Measurements from ENCODE around the gene COL23A1. TPM values are rescaled to one million over a fixed set of nuclear protein-coding genes. Genes with fewer than 3 reads are reported as not detected.
A peak's percentile ranks its signal among the peaks of the same experiment; 100 is the strongest.

Gene COL23A1
- total and polyA plus RNA-seq, 2 of the 8 experiments (the other 6 are each of a cell fraction or from before 2014, with no cell fraction given): 3.1 to 4.7 TPM

DNA sequence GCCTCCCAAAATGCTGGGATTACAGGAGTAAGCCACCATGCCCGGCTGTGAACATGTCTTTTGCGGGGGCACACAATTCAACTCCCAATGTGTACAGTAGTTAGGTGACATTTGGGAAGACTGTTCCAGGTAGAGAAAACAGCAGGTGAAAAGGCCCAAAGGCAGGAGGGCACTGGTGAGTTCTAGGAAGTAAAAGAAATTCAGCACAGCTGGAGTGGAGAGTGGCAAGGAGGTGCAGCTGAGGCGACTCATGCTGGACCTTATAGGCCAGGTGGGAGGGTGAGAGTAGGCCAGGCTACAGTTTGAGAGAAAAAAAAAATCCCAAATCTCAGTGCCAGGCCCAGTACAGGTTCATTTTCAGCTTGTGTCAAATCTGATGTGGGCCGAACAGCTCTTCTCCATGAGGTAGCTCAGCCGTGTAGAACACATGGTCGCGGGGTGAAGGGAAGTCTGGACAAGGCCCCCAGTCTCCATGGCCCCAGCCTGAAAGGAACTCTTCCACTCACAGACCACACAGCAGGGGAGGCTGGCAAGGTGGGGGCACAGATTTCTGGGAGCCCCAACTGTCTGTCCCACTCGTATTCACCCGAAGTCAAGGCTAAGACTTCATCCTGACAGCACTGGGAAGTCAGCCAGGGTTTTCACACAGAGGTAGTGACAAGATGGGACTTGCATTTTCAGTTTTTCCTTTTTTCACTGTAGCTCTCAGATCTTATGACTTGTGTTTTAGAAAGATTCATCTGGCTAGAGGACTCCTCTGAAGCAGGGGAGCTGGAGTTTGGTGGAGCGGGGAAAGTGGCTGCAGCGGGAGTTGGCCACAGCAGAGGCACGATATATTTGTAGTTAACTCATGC, 390.4 kb downstream of the COL23A1 start:
- Histone ChIP-seq H3K9me3 (ENCODE audit: insufficient read depth in 2 of 2, low read depth in 1 of 2, low read length in 1 of 2) (no peaks in the 10 kb centered on the region), H3K4me1 (replicated peaks in 1 of 4; ENCODE audit: control insufficient read depth in 3 of 4, insufficient read depth in 4 of 4, low read length in 3 of 4) (peaks cover 0 to 1% (median under 1%) of the 10 kb centered on the region in 4 experiments; a peak in 3 of 7 replicates), H2BK15ac (ENCODE audit: low read length) (no peak overlapping the region), H2BK120ac (replicated peaks; ENCODE audit: low read depth, low read length) (no peak overlapping the region), H4K8ac (ENCODE audit: extremely low read depth, insufficient read depth, low read length) (no peak overlapping the region), H4K5ac (ENCODE audit: insufficient read length, low read depth, low read length) (no peak overlapping the region), H2BK20ac (ENCODE audit: low read length) (peak overlapping the region; percentile 61; the same call in 1 of the 2 replicates), H2BK12ac (ENCODE audit: low read depth, low read length) (no peak overlapping the region), H3K36me3 (ENCODE audit: control insufficient read depth in 2 of 4, insufficient read depth in 4 of 4, low read length in 3 of 4) (no peaks in the 10 kb centered on the region), H3K79me1 (ENCODE audit: low read depth, low read length) (no peaks in the 10 kb centered on the region), H3K23me2 (ENCODE audit: low read depth, low read length) (0 out of 2 replicates have a peak, but pooled peaks cover 2% of the 10 kb centered on the region), H4K91ac (replicated peaks; ENCODE audit: insufficient read length, low read length) (no peak overlapping the region), H3K14ac (ENCODE audit: insufficient read length) (no peak overlapping the region), H2BK5ac (ENCODE audit: low read depth, low read length) (no peak overlapping the region), H3K27ac (ENCODE audit: low read depth, low read length) (no peak overlapping the region), H3K4me2 (ENCODE audit: insufficient read depth in 1 of 2, low read depth in 2 of 2, low read length in 2 of 2) (no peak overlapping the region), H2AK5ac (ENCODE audit: low read depth, low read length) (no peak overlapping the region), H3K9ac (replicated peaks in 1 of 4; ENCODE audit: extremely low read depth in 1 of 4, low read depth in 3 of 4, low read length in 3 of 4) (no peak overlapping the region), H2AFZ (ENCODE audit: low read length) (no peak overlapping the region), H3K18ac (ENCODE audit: extremely low read depth, low read length) (no peak overlapping the region), H3K79me2 (ENCODE audit: control insufficient read depth in 1 of 2, insufficient read depth in 2 of 2, low read length in 2 of 2) (peaks cover 4 to 5% of the 10 kb centered on the region in 2 experiments; a peak in 3 of 4 replicates), H3K27me3 (replicated peaks in 1 of 4; ENCODE audit: control insufficient read depth in 3 of 4, extremely low read depth in 1 of 4, insufficient read depth in 3 of 4, low read length in 3 of 4) (no peaks in the 10 kb centered on the region), H3K4me3 (ENCODE audit: extremely low read depth in 1 of 4, insufficient read depth in 2 of 4, low read depth in 3 of 4, low read length in 4 of 4) (no peak overlapping the region), H3K4ac (replicated peaks; ENCODE audit: insufficient read length, low read depth, low read length) (no peak overlapping the region), H4K20me1 (replicated peaks in 1 of 2; ENCODE audit: control insufficient read depth in 1 of 2, insufficient read depth in 2 of 2, low read length in 2 of 2) (no peaks in the 10 kb centered on the region), H3K56ac (replicated peaks; ENCODE audit: insufficient read length, low read depth, low read length) (no peak overlapping the region), H3K23ac (ENCODE audit: insufficient read length) (no peak overlapping the region)
- no peak for FAIRE-seq
- CTCF ChIA-PET (ENCODE audit: partially characterized antibody): interaction anchor here (0.8 to 2.9 kb wide), 8 partner anchors 9 to 59 kb away, joined by 3 to 16 read pairs (median 3); partner anchors contain the start of gene NHP2
- 93% methylated on average over 12 of the region's 12 CpGs; no CpG with 5 or more reads in 1 of the 2 experiments for WGBS, 2 experiments (ENCODE audit: extremely low coverage in 1 of 2, insufficient coverage in 1 of 2, insufficient read length in 1 of 2, insufficient replicate concordance in 2 of 2, low coverage in 1 of 2, low lambda C conversion rate in 2 of 2, missing lambda C conversion rate in 1 of 2)
- DNase-seq (ENCODE audit: low read depth in 1 of 2, low spot score in 2 of 2): no peak
- TF ChIP-seq CEBPB (IDR thresholded peaks at IDR 0.05; ENCODE audit: low read depth, low read length) (no peak), SIRT6 (IDR thresholded peaks at IDR 0.05; ENCODE audit: low read length) (no peak), SP4 (IDR thresholded peaks at IDR 0.05; ENCODE audit: low read length) (no peak), YY1 (IDR thresholded peaks at IDR 0.05; ENCODE audit: low read depth, low read length) (no peak), GTF2F1 (IDR thresholded peaks at IDR 0.05; ENCODE audit: borderline replicate concordance, low read depth, low read length) (no peak)
- TF ChIP-seq, protein P1, sequence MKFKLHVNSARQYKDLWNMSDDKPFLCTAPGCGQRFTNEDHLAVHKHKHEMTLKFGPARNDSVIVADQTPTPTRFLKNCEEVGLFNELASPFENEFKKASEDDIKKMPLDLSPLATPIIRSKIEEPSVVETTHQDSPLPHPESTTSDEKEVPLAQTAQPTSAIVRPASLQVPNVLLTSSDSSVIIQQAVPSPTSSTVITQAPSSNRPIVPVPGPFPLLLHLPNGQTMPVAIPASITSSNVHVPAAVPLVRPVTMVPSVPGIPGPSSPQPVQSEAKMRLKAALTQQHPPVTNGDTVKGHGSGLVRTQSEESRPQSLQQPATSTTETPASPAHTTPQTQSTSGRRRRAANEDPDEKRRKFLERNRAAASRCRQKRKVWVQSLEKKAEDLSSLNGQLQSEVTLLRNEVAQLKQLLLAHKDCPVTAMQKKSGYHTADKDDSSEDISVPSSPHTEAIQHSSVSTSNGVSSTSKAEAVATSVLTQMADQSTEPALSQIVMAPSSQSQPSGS (IDR thresholded peaks at IDR 0.05; ENCODE audit: low read length): no peak
- POLR2A ChIA-PET (ENCODE audit: partially characterized antibody): interaction anchor here (2.3 to 38.5 kb wide), 4 partner anchors 3 to 47 kb away, joined by 6 to 985 read pairs (median 498); partner anchors contain the start of genes GMCL2, HNRNPAB and NHP2

Data from H1 (cell line).